ENCODE measurements around the gene ZFP92. TPM values are rescaled to one million over a fixed set of nuclear protein-coding genes. Genes with fewer than 3 reads are reported as not detected.
"Not testable (repeated sequence)": the region's sequence is repeated elsewhere in the genome, so short reads cannot be mapped to it uniquely, and the experiment has no call there.

Gene ZFP92
- total RNA-seq, 1 donor from 2014 or later = 0.06 TPM

DNA sequence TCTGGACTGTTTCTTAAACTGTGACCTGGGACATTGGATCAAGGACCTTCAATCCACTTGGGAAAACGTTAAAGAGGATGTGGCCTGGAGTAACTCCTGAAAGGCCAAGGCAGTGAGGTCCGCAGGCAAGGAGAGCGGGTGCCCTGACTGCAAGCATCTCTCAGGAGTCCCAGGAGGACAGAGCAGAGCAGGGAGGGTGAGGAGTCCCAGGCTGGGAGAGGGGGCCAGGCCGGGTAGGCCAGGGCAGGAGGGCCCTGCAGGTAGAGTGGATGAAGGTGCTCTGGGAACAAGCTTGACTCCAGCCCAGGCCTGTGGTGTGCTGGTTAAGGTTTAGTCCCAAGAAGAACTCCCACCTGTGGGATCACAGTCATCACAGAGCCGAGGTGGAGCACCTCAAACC lies 23.9 kb upstream of the ZFP92 start:
- DNase-seq (ENCODE audit: low read depth) = no peak
- TF ChIP-seq, protein P1, sequence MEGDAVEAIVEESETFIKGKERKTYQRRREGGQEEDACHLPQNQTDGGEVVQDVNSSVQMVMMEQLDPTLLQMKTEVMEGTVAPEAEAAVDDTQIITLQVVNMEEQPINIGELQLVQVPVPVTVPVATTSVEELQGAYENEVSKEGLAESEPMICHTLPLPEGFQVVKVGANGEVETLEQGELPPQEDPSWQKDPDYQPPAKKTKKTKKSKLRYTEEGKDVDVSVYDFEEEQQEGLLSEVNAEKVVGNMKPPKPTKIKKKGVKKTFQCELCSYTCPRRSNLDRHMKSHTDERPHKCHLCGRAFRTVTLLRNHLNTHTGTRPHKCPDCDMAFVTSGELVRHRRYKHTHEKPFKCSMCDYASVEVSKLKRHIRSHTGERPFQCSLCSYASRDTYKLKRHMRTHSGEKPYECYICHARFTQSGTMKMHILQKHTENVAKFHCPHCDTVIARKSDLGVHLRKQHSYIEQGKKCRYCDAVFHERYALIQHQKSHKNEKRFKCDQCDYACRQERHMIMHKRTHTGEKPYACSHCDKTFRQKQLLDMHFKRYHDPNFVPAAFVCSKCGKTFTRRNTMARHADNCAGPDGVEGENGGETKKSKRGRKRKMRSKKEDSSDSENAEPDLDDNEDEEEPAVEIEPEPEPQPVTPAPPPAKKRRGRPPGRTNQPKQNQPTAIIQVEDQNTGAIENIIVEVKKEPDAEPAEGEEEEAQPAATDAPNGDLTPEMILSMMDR (conservative IDR thresholded peaks at IDR 0.05; ENCODE audit: low read depth, low read length) = no peak
- no peak overlapping the region for H3K4me3 ChIP-seq (ENCODE audit: low read depth, low read length)

DNA sequence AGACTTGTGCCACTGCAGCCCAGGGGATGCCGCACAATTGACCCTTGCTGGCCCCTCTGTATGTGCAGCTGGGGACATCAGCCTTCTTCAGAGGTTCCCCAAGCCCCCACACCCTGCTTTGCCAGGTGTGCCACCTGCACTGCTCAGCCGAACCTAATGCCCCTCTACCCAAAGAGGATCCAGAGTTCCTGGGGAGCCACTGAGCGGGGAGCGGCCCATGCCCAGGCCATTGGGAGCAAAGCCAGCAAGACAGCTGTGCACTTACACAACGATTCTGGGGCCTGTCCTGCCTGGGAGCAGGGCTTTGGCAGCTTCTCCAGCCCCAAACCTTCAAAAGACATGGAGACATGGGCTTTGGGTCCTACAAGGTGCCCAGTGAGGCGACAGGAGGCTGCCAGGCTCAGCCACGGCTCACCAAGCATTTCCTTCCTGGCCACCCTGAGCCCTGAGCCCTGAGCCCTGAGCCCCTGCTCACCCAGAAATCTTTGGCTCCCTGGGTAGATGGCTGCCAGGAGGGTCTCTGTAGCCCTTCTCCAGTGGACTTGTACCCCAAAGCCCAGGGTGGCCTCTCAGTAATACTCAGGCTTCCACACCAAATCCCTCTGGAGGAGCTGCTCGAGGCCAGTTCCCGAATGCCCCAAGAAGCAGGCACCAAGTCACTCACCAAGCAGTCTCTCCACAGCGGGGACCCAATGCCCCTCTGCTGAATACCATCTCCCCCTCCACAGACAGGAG lies 23.1 kb upstream of the ZFP92 start:
- TF ChIP-seq, protein P1 (conservative IDR thresholded peaks at IDR 0.05; ENCODE audit: low read depth, low read length) = no peak
- no peak overlapping the region for H3K4me3 ChIP-seq (ENCODE audit: low read depth, low read length)
- DNase-seq (ENCODE audit: low read depth) = no peak

DNA sequence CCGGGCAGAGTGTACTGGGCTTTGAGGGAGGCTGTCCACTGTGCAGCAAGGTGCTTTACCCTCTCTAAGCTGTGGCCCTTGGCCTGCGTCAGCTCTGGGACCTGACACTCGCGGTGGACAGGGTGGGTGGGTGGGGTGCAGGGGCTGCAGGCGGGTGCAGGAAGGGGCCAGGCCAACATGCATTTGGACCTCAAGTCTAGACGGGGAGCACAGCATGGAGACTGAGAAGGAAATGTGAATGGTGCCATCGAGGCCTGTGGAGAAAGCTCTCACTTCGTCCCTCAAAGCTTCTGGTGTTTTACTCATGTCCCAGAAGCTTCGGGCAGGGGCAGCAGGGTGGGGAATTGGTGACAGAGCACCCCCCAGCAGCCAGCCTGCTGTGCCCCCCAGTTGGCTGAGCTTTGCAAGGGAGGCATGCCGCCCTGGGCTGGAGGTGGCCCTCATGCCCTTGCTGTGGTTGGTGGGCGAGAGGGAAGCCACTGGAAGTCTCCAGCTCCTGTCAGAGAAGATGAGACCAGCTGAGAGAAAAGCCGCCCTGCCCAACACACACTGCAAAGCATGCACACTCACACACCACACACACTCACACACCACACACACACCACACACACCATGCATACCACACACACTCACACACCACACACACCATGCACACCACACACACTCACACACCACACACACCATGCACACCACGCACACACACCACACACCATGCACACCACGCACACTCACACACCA lies 22.4 kb upstream of the ZFP92 start:
- TF ChIP-seq, protein P1 (conservative IDR thresholded peaks at IDR 0.05; ENCODE audit: low read depth, low read length) = no peak
- no peak for DNase-seq (ENCODE audit: low read depth)

DNA sequence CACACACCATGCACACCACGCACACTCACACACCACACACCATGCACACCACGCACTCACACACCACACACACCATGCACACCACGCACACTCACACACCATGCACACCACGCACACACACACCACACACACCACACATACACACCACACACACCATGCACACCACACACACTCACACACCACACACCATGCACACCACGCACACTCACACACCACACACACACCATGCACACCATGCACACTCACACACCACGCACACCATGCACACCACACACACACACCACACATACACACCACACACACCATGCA lies 21.9 kb upstream of the ZFP92 start:
- not testable (repeated sequence) for H3K4me3 ChIP-seq (ENCODE audit: low read depth, low read length); DNase-seq (ENCODE audit: low read depth)

More for the DNA sequence above, 22.4 kb upstream of the ZFP92 start:
- H3K4me3 ChIP-seq (ENCODE audit: low read depth, low read length) = no peak overlapping the region

DNA sequence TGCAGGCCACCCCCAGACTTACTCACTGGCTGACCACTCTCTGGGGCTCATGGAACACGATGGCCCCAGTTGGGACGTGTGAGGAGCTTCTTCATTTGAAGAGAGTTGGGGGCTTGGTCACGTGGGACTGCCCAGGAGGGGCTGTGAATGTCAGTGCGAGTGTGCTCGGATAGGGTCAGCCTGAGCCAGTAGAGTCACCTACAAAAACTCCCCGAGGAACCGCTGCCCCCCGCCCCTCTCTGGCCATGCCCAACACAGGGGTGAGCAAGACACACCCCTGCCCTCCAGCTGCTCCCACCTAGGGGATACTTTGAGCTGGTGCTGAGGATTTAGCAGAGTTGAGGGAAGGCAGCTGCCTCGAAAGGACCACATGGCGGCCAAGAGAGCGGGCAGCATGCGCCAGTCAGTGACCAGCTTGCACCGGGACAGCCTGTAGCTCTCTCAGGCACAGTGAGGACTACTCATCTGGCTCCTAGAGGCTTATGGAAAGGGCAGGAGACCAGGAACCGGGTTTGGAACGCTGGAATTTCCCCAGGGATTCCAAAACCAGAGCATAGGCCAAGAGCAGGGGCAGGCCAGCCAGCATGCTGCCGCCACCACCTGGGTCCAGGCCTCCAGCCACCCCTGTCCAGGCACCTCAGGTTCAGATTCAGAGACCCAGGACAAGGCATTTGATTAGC lies 18.5 kb upstream of the ZFP92 start:
- TF ChIP-seq, protein P1 (conservative IDR thresholded peaks at IDR 0.05; ENCODE audit: low read depth, low read length) = no peak
- DNase-seq (ENCODE audit: low read depth) = no peak
- no peak overlapping the region for H3K4me3 ChIP-seq (ENCODE audit: low read depth, low read length)

DNA sequence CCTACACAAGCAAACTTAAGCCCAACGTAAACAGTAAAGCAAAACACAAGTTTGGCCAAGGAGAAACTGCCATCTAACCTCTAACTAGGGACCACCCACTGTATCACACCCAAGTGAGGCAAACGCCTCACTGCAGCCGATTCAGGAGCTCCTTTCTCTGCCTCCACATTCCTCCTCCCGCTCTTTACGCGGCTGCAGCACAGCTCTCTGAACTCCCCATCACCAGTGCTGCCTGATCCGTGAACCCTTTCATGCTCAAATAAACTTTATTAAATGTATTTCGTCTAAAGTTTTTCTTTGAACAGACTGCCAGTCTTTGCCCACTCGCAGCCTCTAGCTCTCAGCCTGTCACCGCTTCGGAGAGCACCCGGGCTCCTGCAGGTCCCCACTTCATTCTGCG lies 16.7 kb upstream of the ZFP92 start:
- no peak for DNase-seq (ENCODE audit: low read depth)
- TF ChIP-seq, protein P1 (conservative IDR thresholded peaks at IDR 0.05; ENCODE audit: low read depth, low read length) = no peak
- no peak overlapping the region for H3K4me3 ChIP-seq (ENCODE audit: low read depth, low read length)

DNA sequence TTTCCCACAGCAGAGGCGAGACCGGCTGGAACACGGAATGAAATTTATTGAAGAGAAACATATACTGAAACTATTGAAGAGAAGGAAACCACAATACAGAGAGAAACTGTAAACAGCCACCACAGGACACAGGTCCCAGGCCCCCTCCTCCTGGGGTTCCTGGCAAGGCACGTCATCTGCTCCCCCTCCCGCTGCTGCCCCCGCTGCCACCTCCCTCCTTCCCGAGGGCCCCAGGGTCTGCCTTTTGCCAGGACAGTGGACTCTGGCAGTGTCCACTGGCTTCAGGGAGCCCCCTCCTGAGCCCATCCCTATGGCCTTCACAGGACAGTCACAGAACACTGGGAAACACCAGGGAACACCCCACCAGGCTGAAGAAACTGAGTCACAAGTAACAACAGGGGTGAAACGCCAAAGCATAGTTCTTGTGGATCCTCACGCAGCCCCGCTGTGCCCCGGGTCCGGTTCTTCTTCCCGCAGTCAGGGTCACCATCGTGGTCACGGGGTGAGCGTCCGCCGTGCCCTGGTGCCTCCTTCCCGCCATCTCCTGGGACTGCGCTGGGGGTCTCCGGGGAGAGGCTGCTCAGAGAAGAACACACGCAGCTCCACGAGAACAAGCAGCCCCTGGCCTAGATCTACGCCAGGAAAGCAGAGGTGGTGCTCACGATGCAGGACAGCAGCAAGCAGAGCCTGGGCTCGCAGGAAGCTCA lies 15.5 kb upstream of the ZFP92 start:
- TF ChIP-seq, protein P1 (conservative IDR thresholded peaks at IDR 0.05; ENCODE audit: low read depth, low read length) = no peak
- no peak for DNase-seq (ENCODE audit: low read depth)
- no peak overlapping the region for H3K4me3 ChIP-seq (ENCODE audit: low read depth, low read length)

All from epithelial cell of proximal tubule (primary cell).